ENCODE measurements around the gene RPL37.
"Not testable (repeated sequence)": the region's sequence is repeated elsewhere in the genome, so short reads cannot be mapped to it uniquely, and the experiment has no call there.

The RPL37 gene

DNA sequence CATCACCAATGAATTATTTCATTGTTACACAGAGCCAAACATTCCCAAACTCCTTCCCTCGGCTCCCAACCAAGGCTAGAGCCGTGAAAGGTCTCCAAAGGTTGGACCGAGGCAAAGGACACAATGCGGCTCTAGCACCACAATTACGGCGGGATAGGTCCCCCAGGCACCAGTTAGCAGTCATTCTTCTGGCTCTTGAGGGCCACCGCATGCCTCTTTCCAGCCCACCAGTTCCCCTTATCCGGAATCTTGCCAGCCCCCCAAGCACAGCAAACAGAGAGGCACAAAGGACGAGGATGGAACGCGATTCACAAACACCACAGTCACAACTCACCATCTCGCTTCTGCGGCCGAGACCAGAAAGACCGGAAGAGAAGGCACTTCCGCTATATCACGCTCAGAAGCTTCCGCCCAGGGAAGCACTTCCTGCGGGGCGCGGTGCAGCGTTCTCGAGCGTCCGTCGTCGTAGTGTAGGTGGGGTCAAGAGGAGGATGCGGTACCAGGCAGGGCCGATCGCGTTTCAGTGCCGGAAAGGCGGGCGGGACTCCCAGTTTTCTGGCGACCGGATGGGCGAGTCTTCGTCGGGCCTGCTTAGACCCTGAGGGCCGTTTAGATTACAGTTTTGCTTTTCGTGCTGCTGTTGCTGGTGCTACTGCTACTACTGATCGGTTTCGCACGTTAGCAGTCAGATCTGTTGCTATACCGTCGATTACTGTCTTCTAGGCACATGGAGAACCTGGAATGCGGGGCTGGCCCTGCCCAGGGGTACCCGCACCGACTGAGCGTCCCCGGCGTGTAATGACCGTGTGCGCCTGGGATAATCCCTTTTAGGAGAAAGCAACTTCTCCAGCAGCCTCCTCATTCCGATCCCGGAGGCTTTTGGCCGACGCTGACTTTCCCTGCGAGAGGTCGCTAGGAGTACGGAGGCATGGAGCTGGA is at the start of gene RPL37:
RPL37 (minus strand) TSS at position 374 of the 939 bp plus-strand sequence; CDS start at position 337, 37 bp downstream.
- peak; percentile 95 for DNase-seq

DNA sequence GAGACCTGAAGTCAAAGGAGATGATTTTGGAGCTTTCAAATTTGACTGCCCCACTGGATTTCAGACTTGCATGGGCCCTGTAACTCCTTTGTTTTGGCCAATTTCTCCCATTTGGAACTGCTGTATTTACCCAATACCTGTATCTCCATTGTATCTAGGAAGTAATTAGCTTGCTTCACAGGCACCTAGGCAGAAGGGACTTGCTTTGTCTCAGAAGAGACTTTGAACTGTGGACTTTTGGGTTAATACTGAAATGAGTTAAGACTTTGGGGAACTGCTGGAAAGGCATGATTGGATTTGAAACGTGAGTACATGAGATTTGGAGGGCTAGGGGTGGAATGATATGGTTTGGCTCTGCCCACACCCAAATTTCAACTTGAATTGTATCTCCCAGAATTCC is 48.0 kb upstream of the RPL37 start:
- DNase-seq: not testable (repeated sequence)

DNA sequence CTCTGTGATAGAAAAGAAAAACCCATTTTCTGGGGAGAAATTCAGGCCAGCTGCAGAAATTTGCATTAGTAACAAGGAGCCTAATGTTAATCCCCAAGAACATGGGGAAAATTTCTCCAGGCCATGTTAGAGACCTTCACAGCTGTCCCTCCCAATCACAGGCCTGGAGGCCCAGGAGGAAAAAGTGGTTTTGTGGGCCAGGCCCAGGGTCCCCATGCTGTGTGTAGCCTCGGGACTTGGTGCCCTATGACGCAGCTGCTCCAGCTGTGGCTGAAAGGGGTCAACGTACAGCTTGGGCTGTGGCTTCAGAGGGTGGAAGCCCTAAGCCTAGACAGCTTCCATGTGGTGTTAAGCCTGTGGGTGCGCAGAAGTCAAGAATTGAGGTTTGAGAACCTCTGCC is 47.3 kb upstream of the RPL37 start:
- DNase-seq: no peak

DNA sequence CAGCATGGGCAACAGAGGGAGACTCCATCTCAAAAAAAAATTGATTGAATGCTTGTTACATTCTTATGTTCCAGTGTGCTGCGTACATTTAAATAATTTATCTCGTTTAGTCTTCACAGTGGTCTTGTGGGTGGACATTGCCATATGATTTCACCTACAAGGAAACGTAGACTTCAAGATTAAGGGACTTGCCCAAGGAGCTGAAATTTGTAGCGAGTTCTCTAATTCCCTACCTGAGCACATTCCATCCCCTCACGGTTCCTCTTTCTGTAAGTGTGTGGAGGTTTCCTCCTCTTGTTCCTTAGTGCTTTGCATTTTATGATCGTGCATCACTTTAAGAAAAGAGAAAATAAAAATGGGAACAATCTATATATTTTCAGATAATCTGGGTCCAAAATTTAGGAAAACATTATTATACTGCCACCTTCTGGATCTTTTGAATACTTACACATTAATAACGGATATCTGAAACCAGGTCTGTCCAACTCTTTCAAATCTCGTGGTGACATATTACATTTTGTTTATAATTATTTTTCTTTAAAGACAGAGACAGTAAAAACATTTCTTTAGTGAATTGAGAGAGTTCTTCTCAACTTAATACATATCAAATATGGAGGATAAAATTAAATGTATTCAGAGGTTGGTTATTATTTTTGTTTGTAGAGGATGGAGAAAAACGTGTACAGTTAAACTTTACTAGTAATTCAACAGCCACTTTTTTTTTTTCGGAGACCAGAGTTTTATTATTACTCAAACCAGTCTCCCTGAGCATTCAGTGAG is 44.3 kb upstream of the RPL37 start:
- no peak for DNase-seq

DNA sequence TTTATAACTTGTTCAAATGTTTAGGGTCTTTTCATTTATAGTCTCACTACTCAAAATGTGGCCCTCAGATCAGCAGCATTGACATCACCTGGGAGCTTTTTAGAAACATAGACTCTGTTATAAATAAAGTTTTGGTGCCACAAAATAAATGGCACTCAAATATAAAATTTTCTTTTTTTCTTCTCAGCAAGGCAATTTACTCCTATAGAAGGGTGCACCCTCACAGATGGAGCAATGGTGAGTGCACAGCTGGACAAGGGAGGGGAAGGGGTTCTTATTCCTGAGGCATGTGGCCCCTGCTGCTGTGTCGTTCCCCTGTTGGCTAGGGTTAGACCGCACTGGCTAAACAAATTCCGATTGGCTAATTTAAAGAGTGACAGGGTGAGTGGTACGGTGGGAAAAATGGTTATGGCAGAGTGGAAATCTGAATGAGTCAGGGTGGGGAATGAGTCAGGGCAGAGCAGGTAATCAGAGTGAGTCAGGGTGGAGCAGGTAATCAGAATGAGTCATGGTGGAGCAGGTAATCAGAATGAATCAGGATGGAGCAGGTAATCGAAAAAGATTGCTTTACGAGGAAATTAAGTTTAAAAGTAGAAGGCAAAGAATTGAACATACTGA is 42.5 kb upstream of the RPL37 start:
- no peak for DNase-seq

DNA sequence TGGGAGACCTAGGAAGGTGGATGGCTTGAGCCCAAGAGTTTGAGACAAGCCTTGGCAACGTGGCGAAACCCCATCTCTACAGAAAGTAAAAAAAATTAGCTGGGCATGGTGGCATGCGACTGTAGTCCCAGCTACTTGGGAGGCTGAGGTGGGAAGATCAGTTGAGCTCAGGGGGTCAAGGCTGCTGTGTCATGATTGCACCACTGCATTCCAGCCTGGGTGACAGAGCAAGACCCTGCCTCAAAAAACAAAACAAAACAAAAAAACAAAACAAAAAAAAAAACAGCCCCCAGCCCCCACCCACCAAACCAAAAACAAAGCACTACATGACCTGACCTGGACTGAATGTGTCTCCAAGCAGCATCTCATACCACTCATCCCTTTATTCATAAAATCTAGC is 40.9 kb upstream of the RPL37 start:
- no peak for DNase-seq

DNA sequence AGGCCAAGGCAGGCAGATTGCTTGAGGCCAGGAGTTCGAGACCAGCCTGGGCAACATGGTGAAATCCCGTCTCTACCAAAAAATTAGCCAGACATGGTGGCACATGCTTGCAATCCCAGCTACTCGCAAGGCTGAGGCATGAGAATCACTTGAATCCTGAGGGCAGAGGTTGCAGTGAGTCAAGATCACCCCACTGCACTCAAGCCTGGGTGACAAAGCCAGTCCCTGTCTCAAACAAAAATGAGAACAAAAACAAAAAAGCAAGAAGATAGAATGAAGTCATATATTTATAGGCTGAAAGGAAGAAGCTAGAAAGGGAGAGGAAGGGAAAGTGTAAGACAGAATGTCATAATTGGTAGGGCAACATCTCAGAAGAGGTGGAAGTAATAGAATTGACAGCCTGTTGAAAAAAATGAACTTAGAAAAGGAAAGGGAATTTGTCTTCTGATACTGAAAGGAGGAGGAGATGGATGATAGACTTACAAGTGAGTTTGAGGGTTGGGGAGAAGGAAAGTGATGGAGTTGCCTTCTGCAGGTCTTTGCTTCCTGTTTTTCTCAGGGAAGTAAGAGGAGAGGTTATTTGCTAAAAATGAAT is 38.4 kb upstream of the RPL37 start:
- DNase-seq: no peak

DNA sequence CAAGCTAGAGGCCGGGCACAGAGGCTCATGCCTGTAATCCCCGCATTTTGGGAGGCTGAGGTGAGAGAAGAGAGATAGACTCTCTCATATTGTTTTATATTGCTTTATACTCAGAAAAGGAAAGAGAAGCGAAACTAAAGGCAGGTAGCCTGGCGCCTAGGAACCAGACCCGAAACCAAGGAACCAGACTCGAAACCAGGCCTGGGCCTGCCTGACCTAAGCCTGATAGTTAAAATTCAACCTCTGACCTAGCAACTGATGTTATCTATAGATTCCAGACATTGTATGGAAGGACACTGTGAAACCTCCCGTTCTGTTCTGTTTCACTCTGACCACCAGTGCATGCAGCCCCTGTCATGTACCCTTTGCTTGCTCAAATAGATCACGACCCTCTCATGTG is 37.2 kb upstream of the RPL37 start:
- not testable (repeated sequence) for DNase-seq

DNA sequence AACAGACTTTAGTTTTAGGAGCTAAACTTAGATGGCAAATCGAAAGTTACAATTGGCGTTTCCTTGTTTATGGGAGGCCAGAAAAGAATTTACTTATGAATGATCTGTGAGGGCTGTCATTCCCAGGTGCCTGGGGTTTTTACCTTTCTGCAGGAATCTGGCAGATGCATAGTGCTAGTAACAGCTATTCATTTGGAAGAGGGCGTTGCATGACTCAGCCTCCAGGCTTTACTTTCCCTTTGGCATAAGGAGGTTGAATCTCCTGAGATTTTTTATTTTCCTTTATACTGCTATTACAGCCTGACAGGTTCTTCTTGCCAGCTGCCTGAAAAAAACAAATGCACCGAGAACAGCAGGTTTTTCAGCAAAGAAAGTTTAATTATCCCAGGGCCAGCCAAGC is 36.2 kb upstream of the RPL37 start:
- no peak for DNase-seq

DNA sequence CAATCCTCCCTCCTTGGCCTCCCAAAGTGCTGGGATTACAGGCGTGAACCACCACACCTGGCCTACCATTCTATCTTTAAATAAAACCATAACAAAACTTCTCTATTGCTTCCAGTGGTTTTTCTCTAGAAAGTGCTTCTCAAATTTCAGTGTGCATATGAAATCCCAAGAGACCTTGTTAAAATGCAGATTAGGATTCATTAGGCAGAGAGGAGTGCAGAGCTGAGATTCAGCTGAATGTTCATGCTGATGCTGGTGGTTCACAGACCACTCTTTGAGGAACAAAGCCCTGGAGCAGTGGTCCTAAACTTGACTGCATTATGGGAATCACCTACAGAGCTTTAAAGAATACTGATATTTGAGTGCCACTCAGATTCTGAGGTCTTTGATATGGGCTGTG is 34.4 kb upstream of the RPL37 start:
- no peak for DNase-seq

DNA sequence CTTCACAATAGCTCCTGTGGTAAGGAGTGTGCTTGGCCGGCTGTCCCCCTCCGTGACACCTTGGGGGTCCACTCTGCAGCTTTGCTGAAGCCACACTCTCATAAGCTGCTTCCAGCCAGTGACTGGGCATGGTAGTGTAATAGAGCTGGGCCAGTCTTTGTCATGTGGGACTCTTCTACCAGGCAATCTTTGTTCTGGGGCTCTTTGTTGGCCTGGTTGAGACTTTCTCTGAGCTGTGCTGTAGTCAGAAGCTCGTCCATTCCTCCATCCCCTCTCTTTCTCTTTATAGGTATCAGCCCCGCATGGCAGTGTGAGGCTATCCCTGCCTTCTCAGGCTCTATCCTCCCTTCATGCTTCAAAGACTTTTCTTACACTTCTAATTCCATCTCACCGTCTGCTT is 31.8 kb upstream of the RPL37 start:
- DNase-seq: no peak

DNA sequence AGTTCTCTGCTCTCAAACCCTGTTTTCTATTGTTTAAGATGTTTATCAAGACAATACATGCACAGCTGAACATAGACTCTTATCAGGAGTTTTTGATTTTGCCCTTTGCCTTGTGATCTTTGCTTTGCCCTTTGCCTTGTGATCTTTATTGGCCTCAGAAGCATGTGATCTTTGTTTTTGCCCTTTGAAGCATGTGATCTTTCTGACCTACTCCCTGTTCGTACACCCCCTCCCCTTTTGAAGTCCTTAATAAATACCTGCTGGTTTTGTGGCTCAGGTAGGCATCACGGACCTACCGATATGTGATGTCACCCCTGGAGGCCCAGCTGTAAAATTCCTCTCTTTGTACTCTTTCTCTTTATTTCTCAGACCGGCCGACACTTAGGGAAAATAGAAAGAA is 30.0 kb upstream of the RPL37 start:
- DNase-seq: not testable (repeated sequence)

DNA sequence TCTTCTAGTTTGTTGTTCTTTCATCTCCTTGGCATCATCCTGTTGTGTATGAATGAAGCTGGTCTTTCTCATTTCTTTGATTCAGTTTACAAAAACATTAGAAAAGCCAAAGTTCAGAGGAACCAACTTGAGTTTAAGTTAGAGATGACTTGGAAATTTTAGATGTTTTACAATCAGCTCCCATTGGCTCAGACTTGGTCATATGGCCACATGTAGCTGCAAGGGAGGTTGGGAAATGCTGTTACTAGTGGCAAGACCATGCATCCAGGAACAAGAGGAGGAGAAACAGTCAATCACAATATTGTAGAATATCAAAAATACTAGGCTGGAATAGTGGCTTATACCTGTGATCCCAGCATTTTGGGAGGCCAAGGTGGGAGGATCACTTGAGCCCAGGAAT is 25.7 kb upstream of the RPL37 start:
- DNase-seq: no peak

DNA sequence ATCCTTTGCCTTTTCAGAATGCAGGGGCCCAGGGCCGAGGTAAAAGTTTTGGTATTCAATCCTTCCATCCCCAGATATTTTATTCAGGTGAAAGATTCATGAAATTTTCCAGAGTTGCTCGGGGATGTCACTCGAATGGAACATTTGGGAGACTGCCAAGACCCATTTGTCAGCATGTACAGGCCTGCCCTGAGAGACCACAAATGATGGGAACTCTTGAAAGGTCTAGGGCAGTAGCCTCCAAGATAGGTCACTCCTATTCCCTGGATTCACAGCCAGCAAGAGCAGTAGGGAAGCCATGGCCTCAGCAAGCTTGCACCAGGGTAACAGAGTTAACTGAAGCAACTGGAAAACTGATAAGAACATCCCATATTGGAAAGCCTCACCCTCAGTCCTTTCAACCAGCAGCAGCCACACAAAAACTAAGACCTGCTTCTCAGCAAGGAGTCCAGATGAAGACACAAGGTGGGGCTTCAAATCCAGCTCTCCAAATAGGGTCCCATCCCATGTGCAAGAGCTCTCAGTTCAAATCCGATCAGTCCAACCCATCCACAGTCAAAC is 18.7 kb upstream of the RPL37 start:
- no peak for DNase-seq

DNA sequence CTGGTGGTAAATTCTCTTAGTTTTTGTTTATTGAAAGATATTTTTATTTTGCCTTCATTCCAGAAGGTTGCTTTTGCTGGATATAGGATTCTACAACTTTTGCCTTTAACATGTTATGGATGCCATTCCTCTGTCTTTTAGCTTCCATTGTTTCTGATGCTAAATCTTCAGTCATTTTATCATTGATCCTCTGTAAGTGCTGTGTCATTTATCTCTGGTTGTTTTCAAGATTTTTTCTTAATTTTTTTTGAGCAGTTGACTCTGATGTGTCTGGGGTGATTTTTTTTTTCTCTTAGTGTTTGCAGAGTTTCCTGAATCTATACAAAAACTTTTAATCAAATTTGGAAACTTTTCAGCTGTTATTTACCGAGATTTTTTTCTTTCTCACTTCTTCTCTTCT is 12.5 kb upstream of the RPL37 start:
- no peak for DNase-seq

DNA sequence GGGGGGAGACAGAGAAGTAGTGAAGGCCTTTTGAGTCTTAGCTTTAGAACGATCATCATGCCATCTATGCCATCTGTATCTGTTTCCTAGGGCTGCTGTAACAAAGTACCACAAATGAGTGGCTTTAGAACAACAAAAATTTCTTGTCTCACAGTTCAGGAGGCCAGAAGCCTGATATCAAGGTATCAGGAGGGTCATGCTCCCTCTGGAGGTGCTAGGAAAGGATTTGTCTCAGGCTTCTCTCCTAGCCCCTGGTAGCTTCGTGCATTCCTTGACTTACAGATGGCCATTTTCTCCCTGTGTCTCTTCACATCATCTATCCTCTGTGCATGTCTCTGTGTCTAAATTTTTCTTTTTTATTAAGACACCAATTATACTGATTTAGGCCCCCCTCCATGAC is 11.3 kb upstream of the RPL37 start:
- no peak for DNase-seq

DNA sequence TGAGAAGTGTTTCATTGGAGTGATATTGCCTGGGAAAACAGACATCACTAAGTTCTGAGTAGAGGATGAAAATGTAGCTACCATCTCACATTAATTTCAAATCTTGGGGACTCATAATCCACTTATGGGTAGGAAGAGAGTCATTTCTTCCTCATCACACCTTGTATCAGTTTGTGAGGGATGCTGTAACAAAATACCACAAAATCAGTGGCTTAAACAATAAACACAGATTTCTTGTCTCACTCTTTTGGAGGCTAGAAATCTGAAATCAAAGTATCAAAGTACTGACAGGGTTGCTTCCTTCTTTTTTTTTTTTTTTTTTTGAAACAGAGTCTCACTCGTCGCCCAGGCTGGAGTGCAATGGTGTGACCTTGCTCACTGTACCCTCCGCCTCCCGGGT is 9.5 kb upstream of the RPL37 start:
- DNase-seq: no peak

DNA sequence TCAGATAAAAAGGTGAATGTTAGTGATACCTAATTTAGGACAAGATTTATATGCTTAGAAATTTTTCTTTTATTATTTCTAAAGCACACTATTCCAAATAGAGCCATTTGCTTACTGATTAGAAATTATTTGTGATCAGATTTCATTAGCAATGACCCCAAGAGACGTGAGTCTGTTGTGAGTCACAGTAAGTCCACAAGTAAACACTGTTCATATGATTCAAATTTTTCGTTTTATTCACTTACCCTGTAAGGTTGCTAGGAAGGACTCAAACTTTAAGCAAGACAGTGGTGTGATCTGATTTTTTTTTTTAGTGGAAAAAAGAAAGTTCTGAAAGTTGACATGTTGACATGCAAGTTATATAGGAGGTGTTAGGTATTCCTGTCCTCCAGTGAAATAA is 7.3 kb upstream of the RPL37 start:
- no peak for DNase-seq

DNA sequence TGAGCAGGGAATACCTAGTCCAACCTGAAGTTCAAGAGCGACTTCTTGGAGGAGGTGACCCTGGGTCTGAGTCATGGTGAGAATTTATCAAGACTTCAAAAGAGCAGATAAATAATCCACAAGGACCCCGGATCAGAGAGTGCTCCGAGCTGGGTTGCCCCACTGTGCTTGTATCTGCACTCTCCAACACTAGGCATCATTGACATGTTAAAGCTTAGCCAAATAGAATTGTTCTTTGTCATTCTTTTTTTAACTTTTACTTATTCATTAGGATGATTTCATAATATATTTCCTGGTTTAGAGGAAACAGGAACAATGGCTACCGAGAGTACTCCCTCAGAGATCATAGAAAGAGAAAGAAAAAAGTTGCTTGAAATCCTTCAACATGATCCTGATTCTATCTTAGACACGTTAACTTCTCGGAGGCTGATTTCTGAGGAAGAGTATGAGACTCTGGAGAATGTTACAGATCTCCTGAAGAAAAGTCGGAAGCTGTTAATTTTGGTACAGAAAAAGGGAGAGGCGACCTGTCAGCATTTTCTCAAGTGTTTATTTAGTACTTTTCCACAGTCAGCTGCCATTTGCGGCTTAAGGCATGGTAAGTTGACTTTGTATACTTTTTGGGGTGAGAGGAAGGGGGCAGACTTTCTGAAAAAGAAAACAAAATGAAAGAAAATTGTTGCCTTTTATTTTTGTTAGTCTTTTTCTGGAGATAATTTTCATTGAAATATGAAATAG is 6.2 kb upstream of the RPL37 start, which contains the start of gene CARD6:
CARD6 (plus strand) TSS at position 300 of the 738 bp plus-strand sequence; CDS start at position 316, 16 bp downstream.
- DNase-seq: no peak

DNA sequence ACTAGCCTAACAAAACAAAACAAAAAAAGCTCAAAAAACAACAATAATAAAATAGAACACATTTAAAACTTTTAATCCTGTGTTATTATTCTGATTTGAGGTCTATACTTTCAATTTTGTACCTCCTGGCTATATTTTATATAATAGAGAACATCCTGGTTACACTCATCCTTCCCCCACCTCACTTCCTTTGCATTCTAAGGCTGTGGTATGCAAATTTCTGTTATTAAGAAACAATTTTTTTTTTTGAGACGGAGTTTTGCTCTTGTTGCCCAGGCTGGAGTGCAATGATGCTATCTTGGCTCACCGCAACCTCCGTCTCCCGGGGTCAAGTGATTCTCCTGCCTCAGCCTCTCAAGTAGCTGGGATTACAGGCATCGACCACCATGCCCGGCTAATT is 3.1 kb upstream of the RPL37 start:
- DNase-seq: no peak

DNA sequence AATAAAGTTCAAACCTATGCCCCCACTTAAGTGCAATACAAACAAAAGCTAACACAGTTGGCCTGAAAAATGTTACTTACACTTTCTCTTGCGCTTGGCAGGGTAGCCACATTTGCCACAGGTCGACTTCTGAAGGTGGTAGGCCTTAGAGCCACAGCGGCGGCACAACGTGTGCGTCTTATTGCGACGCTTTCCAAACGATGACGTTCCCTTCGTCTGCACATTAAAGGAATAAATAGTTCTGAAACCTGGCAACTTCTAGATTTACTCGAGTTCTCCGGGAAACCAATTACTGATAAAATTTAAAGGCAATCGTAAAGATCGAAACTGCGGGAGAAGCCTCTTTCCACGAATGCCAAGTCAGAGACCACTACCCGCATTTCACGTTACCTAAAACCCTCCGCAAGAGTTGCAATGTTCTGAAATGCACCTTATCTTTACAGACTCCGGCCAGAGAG is 602 bp downstream of the RPL37 start:
- DNase-seq: no peak

DNA sequence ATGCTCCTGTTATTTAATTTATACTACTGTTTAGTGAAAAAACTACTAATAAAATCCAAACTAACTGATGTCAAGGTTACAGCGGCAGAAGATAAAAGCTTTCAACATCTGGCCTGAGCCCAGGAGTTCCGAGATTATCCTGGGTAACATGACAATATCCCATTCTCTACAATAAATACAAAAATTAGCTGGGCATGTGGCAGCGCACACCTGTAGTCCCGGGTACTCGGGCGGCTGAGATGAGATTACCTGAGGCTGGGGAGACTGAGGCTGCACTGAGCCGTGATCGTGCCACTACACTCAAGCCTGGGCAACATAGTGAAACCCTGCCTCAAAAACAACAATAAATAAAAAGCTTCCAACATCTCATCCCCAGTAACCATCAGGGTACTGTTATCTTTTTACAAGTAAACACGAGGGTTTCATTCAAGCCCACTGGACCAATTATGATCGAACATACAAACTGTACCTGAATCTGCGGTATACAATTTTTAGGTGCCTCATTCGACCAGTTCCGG is 1.3 kb downstream of the RPL37 start:
- no peak for DNase-seq
